Kidney epithelial cell (primary cell): ENCODE results near the gene ITGAX. TPM values are rescaled to one million over a fixed set of nuclear protein-coding genes. Genes with fewer than 3 reads are reported as not detected.

Experiments used
- DNase-seq: peaks from one replicate; pipeline ENCODE4 v3.0.0-alpha.2; 2010; ENCODE audit warnings: low read depth
- H3K27me3 ChIP-seq: 2 replicates; pipeline ENCODE4 v1.6.0; 2011; ENCODE audit warnings: low read length; ENCODE audit not compliant: control insufficient read depth, insufficient read depth
- H3K36me3 ChIP-seq: 2 replicates; pipeline ENCODE4 v1.5.1; 2011; ENCODE audit warnings: low read length; ENCODE audit not compliant: control insufficient read depth, insufficient read depth
- H3K4me3 ChIP-seq: 2 replicates; pipeline ENCODE4 v1.5.1; 2011; ENCODE audit warnings: low read depth, mild to moderate bottlenecking, control low read depth, low read length
- CTCF ChIP-seq: IDR thresholded peaks from 2 replicates; pipeline ENCODE4 v1.5.1; 2011; ENCODE audit warnings: mild to moderate bottlenecking, moderate library complexity, low read length, control low read depth, inconsistent platforms; ENCODE audit not compliant: insufficient read depth, poor library complexity, severe bottlenecking
- total RNA-seq: library from RNA; depleted of rRNA; stranded (reverse); fragments of >200 nt; gene quantifications from 2 replicates; pipeline ENCODE4 v1.2.3, GENCODE V29; 2015

The ITGAX gene
- total RNA-seq, 1 donor from 2014 or later, result 0.04 TPM

- Histone ChIP-seq H3K4me3 (no peak overlapping the region), H3K36me3 (no peaks in the 10 kb centered on the region), H3K27me3 (no peaks in the 10 kb centered on the region)
- TF ChIP-seq CTCF, result no peak
- DNase-seq, result no peak
Observed at GRCh38 chr16:31417916-31418315, 62.9 kb downstream of the ITGAX start.

GRCh38 chr16:31420037-31420436 lies 65.1 kb downstream of the ITGAX start:
- no peak overlapping the region for H3K4me3 ChIP-seq
- DNase-seq, result no peak
- TF ChIP-seq CTCF, result no peak
- no peaks in the 10 kb centered on the region for H3K27me3 ChIP-seq
- H3K36me3 ChIP-seq, result no peaks in the 10 kb centered on the region

GRCh38 chr16:31421587-31421986 lies 66.6 kb downstream of the ITGAX start:
- no peak for TF ChIP-seq CTCF
- Histone ChIP-seq H3K36me3 (no peaks in the 10 kb centered on the region), H3K4me3 (no peak overlapping the region), H3K27me3 (no peaks in the 10 kb centered on the region)
- no peak for DNase-seq

- H3K4me3 ChIP-seq, result no peak overlapping the region
- TF ChIP-seq CTCF, result no peak
- H3K27me3 ChIP-seq, result peaks cover 9% of the 10 kb centered on the region
- no peaks in the 10 kb centered on the region for H3K36me3 ChIP-seq
- DNase-seq, result no peak
Observed at GRCh38 chr16:31423241-31423640, 68.3 kb downstream of the ITGAX start.

GRCh38 chr16:31423801-31424200 lies 68.8 kb downstream of the ITGAX start:
- H3K4me3 ChIP-seq, result no peak overlapping the region
- H3K36me3 ChIP-seq, result no peaks in the 10 kb centered on the region
- no peak for DNase-seq
- TF ChIP-seq CTCF, result no peak
- peaks cover 9% of the 10 kb centered on the region for H3K27me3 ChIP-seq

- DNase-seq, result no peak
- Histone ChIP-seq H3K36me3 (no peaks in the 10 kb centered on the region), H3K27me3 (peaks cover 12% of the 10 kb centered on the region), H3K4me3 (no peak overlapping the region)
- no peak for TF ChIP-seq CTCF
Observed at GRCh38 chr16:31427441-31428278, 72.7 kb downstream of the ITGAX start.
